Left ventricle myocardium inferior (tissue), 1 donor: ENCODE results near the gene ZSCAN22. TPM values are rescaled to one million over a fixed set of nuclear protein-coding genes. Genes with fewer than 3 reads are reported as not detected.
A peak's percentile ranks its signal among the peaks of the same experiment; 100 is the strongest.
"Not testable (repeated sequence)": the region's sequence is repeated elsewhere in the genome, so short reads cannot be mapped to it uniquely, and the experiment has no call there.

ENCODE experiments used
- DNase-seq: peaks from one replicate; pipeline ENCODE4 v3.0.0-alpha.2; 2020
- H3K27ac ChIP-seq: fragments of 200-600 bp; replicated peaks from 2 replicates; pipeline ENCODE4 v1.8.0; 2021
- H3K27me3 ChIP-seq: fragments of 200-600 bp; 2 replicates; pipeline ENCODE4 v1.8.0; 2021; ENCODE audit warnings: low read depth
- H3K36me3 ChIP-seq: fragments of 200-600 bp; 2 replicates; pipeline ENCODE4 v1.8.0; 2021
- H3K4me1 ChIP-seq: fragments of 200-600 bp; 2 replicates; pipeline ENCODE4 v1.8.0; 2021
- H3K4me3 ChIP-seq: fragments of 200-600 bp; 2 replicates; pipeline ENCODE4 v1.8.0; 2021; ENCODE audit warnings: mild to moderate bottlenecking, moderate library complexity
- H3K9me3 ChIP-seq: fragments of 200-600 bp; replicated peaks from 2 replicates; pipeline ENCODE4 v1.8.0; 2021
- intact Hi-C: fragments of 100-400 bp; cut with micrococcal nuclease; formaldehyde crosslinking; loops from one replicate; pipeline ENCODE4 v1.11.0; 2022
- total RNA-seq: library from RNA; stranded (reverse); fragmentation: NEBNext Ultra II Directional; extraction: Animal tissue kit (Norgen Biotek cat#: 25700); gene quantifications from one replicate; pipeline ENCODE4 v1.2.1, GENCODE V29; 2021
- TF ChIP-seq, protein P1 (sequence below): fragments of 200-600 bp; IDR thresholded peaks from 2 replicates; pipeline ENCODE4 v1.8.0; 2021; ENCODE audit warnings: antibody characterized with exemption, mild to moderate bottlenecking, borderline replicate concordance
- donor health status: DM: no; HTN: yes; CAD: no; lungs with severe emphysema.

ZSCAN22 gene
- total RNA-seq, 1 donor from 2014 or later: 1.8 TPM

DNA sequence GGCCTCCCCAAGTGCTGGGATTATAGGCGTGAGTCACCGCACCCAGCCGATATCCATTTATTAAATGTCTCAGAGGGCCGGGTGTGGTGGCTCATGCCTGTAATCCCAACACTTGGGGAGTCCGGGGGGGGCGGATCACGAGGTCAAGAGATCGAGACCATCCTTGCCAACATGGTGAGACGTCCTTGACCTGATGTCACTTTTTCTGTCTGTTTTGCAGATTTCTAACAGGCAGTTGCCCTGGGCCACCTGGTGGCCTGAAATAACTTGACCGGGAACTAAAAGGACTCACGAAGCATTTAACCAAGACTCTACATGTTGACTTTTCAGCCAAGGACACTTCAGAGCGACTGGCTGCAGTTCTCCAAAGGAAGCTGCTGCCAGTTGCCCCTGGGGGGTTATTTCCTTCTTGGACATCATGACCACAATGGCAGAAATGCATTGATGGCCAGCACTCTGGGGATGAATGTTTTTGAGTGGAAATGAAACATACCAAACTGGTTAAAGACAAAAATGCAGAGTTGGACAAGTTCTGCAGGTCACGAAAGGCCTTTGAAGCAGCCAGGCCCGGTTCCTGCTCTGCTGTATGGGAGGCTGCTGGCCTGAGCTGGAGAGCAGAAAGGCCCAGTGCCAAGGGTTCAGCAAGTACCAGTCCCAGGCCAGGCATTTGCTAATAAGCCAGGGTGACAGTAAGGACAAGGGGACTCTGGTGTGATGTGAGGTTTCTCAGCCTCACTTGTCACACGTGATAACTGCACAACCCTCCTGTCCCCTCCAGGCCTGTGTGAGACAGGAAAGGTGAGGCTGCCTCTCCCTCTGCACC lies 45.7 kb downstream of the ZSCAN22 start:
- DNase-seq: peak; percentile 44
- intact Hi-C loops: no loop called here
- no peak overlapping the region for H3K4me3 ChIP-seq
- peaks cover 13% of the 10 kb centered on the region for H3K4me1 ChIP-seq
- no peaks in the 10 kb centered on the region for H3K9me3 ChIP-seq
- peaks cover 14% of the 10 kb centered on the region for H3K27me3 ChIP-seq
- H3K36me3 ChIP-seq: no peaks in the 10 kb centered on the region
- TF ChIP-seq, protein P1, sequence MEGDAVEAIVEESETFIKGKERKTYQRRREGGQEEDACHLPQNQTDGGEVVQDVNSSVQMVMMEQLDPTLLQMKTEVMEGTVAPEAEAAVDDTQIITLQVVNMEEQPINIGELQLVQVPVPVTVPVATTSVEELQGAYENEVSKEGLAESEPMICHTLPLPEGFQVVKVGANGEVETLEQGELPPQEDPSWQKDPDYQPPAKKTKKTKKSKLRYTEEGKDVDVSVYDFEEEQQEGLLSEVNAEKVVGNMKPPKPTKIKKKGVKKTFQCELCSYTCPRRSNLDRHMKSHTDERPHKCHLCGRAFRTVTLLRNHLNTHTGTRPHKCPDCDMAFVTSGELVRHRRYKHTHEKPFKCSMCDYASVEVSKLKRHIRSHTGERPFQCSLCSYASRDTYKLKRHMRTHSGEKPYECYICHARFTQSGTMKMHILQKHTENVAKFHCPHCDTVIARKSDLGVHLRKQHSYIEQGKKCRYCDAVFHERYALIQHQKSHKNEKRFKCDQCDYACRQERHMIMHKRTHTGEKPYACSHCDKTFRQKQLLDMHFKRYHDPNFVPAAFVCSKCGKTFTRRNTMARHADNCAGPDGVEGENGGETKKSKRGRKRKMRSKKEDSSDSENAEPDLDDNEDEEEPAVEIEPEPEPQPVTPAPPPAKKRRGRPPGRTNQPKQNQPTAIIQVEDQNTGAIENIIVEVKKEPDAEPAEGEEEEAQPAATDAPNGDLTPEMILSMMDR: peak; percentile 7
- peak overlapping the region; percentile 82 for H3K27ac ChIP-seq

DNA sequence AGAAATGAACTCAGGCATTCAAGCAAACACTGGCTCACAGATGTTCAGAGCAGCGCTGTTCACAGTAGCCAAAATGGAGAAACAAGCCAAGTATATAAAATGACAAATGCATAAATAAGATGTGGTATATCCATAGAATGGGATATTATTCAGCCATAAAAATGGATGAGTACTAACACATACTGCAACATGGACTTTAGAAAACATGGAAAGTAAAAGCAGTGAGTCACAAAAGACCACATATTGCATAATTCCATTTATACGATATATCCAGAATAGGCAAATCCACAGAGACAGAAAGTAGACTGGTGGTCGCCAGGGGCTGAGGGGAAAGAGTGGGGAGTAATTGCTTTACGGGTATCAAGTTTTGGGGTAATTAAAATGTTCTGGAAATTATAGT lies 47.4 kb downstream of the ZSCAN22 start:
- Histone ChIP-seq H3K27ac (no peak overlapping the region), H3K36me3 (no peaks in the 10 kb centered on the region), H3K9me3 (no peaks in the 10 kb centered on the region), H3K27me3 (no peaks in the 10 kb centered on the region), H3K4me1 (peaks cover 13% of the 10 kb centered on the region), H3K4me3 (no peak overlapping the region)
- TF ChIP-seq, protein P1: no peak
- intact Hi-C loops: no loop called here
- DNase-seq: no peak

DNA sequence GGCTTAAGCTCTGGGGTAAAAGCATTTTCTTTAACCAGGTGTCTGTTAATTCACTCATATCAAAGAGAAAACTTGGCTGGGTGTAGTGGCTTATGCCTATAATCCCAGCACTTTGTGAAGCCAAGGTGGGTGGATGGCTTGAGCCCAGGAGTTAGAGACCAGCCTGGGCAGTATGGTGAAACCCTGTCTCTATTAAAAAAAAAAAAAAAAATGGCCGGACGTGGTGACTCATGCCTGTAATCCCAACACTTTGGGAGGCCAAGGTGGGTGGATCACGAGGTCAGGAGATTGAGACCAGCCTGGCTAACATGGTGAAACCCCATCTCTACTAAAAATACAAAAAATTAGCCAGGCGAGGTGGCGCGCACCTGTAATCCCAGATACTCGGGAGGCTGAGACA lies 49.9 kb downstream of the ZSCAN22 start:
- H3K36me3 ChIP-seq, H3K4me3 ChIP-seq, H3K27me3 ChIP-seq, DNase-seq, H3K9me3 ChIP-seq, intact Hi-C loops, H3K27ac ChIP-seq: not testable (repeated sequence)
- H3K4me1 ChIP-seq: peaks cover 35% of the 10 kb centered on the region

DNA sequence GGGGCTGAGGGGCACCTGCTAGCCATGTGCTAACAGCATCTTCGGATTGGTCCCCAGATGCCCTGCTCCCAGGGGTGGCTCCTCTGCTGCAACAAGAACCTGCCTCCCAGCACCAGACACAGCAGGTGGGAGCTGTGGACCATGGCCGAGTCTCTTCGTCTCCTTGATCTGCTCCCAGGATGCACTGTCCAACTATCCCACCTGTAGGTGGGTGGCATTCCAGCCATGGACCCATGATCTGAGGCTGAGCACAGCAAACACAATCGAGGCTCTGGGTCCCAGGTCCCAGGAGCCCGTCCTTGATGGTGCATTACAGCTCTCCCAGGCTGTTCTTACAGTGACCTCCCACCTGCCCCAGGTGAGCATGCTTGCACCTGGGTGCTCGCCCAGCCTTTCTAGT lies 52.5 kb downstream of the ZSCAN22 start:
- intact Hi-C loops: no loop called here
- DNase-seq: no peak
- peak overlapping the region; percentile 99 for H3K27ac ChIP-seq

DNA sequence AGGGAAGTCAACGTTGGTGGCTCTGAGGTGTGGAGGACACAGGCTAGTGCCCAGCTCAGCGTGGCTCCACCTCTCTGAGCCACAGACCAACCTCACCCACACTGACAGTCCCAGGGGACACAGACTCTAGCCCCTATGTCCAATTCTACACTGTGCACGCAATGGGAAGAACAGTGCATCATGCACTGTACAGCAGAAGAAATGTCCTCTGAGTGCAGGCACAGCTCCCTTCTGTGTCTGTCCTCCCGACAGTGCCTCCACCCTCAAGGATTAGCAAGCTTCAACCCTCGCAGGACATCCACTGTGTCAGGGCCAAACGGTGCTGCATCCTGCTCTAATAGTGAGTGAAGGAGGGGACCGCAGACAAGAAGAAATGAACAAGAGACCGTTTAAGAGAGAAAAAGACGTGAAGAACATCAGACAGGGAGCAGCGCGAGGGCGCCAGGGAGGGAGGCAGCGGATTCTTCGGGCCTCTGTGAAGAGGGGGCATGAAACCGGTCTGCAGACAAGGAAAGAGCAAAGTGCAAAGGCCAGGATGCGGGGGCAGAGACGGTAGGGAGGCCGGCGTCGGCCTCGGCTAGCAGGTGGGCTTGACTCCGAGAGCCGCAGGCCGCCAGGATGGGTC lies 53.4 kb downstream of the ZSCAN22 start:
- H3K27me3 ChIP-seq: no peaks in the 10 kb centered on the region
- H3K4me1 ChIP-seq: peaks cover 29% of the 10 kb centered on the region
- TF ChIP-seq, protein P1: no peak
- H3K36me3 ChIP-seq: no peaks in the 10 kb centered on the region
- DNase-seq: no peak
- peak overlapping the region; percentile 99 for H3K27ac ChIP-seq
- intact Hi-C loops: no loop called here
- H3K9me3 ChIP-seq: no peaks in the 10 kb centered on the region
- peak overlapping the region; percentile 89 for H3K4me3 ChIP-seq

More for the DNA sequence above, 52.5 kb downstream of the ZSCAN22 start:
- Histone ChIP-seq H3K36me3 (no peaks in the 10 kb centered on the region), H3K4me3 (no peak overlapping the region), H3K27me3 (no peaks in the 10 kb centered on the region), H3K9me3 (no peaks in the 10 kb centered on the region), H3K4me1 (peaks cover 29% of the 10 kb centered on the region)
- TF ChIP-seq, protein P1: no peak
